HG03135 (cell line): ENCODE results near the gene POC1A.

ENCODE experiments used
- ATAC-seq: cut with Tn5 transposase; IDR thresholded peaks from one replicate; pipeline ENCODE4 v1.9.1; 2021; ENCODE audit warnings: mild to moderate bottlenecking, moderate library complexity; ENCODE audit not compliant: unreplicated experiment

Gene POC1A

DNA sequence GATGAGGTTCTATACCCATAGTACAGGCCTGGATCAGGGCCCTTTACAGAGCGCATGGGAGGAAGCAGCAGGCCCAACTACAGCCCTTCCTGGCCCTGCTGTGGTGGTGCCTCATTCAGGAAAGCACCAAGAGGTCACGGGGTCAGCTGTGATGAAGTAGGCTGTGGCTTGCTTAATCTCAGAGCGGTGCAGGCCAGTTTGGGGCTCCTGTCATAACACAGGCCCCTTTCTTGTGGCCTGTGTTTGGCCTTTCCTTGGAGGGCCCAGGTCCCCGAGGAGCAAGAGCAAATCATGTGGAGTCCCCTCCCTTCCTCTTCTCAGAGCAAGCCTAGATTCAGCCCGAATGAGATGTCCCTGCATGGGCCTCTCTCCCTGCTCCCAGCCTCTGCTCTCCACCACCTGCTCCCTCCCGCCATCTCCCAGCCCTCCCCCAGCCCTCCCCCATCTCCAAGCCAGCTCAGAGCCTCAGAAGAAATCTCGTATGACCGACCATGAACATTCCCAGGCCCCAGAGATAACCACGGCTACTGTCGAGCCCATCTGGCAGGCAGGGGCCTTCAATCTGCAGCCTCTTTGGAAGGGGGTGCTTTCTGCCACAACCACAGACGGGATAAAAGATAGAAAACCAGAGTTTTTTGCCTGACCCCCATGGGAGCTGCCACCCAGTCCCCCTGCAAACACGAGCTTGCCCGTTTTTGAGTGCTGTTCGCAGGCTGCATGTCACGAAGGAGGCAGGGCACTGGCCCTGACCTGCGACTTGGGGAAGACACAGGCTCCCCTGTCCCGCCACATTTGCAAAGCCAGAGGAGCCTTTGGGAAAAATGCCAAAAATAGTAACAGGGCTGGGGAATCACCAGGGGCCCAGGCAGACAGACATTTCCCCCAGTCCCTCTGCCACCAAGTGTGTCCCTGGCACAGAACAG, 65.5 kb downstream of the POC1A start:
- no peak for ATAC-seq

DNA sequence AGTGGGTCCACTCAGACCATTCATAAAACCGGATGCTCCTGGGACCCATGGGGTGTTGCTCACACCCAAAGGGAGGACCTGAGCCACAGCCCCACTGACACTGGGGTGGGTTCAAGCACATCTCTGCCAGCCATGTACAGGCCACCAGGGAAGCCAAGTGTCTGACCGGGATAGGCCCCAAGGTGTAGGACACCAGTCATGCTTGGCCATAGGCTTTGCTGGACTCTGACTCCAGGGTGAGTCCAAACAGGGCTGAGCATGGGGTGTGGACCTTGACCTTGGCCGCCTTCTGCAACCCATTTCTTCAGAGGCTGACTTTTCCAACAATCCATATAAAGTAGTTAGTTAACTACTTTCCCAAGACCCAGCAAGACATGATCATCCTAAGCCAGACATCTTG, 66.5 kb downstream of the POC1A start:
- ATAC-seq, result no peak

DNA sequence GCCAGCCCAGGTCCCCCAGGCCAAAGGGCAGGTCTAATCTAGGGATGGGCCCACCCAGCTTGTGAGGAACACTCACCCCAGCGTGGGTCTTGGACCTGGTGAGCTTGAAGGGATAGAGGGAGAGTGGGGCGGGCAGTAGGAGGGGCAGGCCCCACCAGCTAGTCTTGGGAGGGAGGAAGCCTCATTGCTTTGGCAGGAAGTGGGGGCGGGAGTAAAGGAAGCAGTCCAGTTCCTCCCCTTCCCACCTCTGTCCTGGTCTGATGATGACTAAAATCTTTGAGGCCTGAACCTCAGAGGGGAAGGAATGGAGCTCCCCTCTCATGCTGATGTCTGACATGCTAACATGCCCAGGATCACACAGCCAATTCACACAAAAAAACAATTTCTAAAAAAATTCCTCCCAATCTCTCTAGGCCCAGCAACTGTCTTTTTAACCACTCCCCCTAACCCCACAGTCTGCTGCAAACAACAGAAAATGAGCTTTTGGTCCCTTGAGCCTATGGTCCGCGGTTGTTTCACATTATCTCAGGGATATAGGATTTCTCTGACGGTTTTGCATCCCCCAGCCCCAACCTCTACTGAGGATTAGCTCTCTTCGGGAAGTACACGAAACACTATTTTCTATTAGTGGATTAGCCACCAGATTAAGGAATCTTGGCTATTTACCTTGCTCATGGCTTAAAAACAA, 67.1 kb downstream of the POC1A start:
- ATAC-seq, result no peak

DNA sequence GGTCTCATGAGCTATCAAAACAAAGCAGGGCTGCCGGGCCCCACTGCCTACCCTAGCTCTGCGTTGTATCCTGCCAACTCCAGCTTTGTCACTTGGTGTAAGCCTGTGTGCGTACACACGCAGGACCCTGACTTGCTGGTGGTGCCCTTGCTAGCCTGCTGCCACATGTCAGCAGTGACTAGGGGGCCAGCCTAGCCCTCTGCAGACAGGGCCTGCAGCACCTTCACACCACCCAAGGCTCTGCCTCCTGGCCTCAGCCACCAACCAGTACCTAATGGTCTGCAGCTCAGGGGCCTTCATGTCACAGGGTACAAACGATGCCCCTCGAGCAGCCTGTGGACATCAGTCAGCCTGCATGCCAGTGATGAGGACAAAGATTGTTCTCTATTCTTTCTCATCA, 67.8 kb downstream of the POC1A start:
- ATAC-seq, result no peak

DNA sequence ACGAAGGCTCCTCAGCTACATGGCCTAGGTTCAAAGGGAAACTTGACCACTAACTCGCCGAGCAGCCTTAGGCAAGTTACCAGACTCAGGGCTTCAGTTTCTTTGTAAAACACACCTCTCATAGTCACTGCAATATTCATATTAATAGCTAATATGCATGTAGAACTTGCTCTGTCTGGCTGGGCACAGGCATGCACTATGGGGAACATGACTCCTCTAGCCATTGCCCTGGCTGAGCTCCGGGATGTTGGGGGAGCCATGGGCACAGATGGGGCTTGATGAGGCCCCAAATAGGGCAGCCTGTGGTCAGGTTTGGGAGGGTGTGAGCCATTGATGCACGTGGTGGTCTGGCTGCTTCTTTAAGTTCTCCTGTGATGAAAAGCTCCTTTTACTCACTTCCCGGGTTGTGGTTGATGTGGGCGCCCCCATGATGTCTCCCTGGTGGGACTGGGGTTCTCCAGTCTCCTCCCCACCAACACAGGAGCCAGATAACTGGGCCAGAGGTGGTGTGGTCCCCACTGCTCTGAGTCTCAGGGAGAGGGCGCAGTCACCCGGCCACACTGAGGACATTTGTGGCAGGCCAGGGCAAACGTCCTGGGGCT, 68.4 kb downstream of the POC1A start:
- ATAC-seq, result no peak

DNA sequence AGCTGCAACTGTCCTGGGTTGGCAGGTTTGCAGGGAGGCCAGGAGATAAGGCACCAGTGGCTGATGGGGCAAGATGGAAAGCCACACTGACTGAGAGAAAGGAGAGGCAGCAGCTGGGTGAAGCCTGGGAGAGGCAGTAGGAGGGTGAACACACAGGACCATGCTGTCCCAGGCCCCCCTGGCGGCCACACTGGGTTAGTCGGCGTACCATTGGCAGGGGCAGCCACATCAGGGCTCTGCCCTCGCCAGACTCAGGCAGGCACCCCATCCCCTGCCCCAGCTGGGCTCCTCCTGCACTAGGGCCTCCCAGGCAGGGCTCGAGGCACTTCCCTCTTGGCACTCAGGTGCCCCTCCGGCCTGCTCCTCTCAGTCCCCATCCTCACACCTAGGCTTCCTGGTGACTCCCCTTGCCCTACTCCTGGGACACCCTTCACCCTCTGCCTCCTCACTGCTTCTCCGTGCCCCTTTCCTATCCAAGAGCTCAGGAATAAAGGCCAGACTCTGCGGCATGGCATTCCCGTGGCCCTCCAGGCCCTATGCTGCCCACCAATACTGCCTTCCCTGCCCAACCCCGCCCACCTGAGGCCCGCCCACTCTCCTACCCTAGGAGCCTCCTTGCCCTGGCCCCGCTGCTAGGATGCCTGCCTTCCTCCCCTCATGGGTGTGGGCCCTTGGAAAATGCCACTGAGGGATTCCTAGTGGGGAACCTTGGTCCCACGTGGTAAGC, 69.1 kb downstream of the POC1A start:
- ATAC-seq, result no peak

DNA sequence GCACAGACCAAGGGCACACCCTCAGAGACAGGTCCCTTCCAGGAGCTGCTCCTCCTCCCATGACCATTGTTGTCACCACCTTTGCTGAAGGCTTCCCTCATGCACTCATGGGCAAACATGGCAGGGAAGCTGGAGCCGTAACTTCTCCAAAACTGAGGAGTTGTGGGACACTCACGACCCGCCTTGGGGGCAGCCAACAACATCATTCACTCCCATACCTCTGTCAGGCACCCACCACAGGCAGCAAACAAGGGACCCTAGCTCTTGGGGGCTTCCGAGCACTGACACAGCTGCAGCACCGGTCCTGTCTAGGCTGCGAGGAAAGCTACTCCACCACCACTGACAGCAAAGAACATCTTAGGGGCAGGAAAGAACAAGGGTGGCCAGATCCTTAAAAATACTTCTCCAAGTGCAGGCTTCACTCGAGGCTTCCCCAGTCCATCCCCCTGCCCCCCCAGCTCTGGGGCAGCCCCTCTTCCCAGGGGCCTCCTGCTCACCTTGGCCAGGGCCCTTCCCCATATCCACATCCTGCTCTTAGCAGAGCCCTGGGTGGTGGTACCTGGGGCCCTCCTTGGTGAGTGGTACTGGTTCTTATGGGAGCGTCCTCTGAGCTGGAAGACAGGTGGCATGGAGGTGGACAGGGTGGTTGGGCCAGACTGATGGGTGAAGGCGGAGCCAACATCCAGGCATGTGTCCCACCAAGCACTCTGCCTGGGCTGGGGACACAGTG, 69.8 kb downstream of the POC1A start:
- ATAC-seq, result no peak

DNA sequence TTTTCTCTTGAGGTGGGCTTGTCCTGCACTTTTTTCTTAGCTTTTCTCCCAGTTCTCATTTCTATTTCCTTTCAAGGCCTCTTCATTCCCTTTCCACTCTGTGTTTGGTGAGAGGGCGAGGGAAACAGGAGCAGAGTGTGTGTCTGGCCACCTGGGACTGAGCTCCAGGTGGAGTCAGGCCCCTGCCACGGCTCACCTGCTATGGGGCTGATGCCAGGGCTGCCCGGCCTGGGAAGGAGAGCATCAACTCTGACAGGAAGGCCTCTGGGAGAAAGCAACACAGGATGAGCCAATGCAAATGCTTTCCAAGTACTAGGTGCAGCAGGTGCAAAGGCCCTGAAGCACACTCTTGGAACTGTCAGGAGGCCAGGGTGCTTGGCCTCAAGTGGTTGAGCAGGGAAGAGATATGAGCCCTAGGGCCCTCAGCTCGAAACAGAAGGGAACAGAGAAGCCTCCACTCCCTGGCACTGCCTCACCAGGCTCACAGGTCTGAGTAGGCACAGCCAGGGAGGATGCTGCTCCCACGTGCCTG, 70.6 kb downstream of the POC1A start:
- ATAC-seq, result no peak

DNA sequence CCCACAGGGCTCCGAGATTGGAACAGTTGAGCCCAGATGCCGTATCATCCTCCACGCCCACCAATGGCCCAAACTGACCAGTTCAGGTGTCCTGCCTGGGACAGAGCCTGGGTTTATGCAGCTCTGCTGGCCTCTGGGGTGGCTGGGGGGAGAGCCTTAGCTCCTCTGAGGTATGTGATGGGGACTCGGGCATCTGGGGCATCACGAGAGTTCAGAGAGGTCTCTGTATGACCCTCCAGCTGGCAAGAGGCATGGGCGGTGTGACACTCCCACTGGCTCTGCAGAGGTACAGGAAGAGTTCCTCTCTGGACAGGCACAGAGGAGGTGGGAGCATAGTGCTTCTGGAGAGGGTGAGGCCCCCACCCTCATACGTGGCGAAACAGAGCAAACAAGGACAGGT, 71.3 kb downstream of the POC1A start:
- ATAC-seq, result no peak

DNA sequence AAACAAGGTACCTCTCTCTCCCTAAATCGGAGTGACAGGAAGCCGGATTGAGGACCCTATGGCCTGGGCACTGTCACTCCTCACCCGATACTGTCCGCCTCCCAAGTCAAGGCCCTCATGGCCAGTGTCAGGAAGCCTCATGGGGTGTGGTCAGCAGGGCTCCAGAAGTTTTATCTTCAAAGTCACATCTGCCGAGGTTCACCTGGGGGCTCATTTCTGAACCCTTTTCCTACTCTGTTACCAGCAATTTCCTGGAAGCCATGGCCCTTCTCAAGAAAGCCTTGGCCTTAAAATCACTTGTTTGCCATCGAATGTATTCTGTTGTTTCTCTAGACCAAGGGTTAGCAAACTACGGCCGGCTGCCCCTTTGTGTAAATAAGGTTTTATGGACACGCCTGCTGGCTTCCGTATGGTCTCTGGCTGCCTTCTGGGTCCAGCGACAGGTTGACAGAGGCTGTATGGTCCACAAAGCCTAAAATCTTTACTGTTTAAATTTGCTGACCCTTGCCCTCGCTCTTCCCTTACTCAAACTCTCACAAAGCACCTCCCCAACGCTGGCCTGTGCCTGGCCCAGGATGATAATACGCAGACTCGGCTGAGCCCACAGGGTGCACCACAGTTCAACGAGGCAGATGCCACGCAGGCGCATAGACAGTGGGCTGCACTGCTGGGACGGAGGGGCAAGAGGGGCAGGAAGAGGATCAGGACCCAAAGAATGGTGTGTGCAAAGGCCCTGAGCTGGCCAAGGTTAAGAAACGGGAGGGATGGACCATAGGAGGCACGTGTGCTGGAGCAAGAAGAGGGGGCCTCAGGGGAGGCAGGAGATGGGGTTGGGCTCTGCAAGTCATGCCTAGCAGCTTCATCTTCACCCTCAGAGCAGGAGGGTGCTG, 73.1 kb downstream of the POC1A start:
- ATAC-seq, result no peak

DNA sequence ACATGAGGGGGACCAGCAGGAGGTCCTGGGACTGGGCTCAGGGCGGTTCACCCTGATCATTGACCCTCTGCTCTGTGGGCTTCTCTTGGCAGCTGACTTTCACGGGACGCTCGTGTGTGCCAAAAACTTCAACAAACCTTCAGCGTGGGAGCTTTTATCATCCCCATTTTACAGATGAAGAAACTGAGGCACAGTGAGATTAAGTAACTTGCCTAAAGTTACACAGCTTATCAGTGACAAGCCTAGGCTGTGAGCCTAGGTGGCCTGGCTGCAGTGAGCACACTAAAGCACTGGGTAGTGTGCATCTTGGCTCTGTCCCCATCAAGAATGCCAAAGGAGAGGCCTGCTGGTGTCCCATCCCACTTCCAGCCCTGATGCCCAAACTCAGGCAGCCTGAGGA, 74.3 kb downstream of the POC1A start:
- no peak for ATAC-seq

DNA sequence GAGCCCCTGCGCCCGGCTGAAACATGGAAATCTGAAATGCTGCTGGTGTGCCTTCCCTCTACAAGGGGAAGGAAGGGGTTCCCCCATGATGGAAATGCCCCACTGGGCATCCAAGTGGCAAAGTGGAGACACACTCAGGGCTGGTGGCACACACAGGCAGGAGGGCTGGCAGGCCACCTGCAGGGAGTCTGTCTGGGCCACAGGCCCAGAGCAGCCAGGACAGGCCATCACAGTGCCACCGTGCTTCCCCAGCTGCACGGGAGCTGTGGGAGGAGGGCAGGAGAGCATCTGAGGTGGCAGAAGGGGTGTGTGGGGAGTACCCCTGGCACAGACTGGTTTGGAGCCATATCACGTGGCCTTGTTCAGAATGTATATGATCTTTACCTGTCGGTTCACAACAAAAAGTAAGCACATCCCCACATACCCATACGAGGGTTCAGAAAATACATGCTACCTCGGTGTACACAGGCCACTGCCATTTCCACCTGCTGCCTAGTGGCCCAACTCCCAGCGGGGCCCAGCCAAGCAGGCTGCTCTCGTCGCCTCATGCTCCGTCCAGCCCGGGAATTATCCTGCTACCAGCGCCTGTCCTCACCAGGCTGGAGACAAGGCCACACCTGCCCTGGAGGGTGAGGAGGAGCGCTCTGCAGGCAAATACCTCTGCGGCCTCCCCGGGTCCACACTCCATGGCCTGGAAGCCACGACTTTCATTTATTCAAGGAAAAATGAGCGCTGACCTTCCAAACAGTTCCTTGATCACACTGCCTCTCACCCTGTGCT, 75.3 kb downstream of the POC1A start:
- ATAC-seq, result no peak

DNA sequence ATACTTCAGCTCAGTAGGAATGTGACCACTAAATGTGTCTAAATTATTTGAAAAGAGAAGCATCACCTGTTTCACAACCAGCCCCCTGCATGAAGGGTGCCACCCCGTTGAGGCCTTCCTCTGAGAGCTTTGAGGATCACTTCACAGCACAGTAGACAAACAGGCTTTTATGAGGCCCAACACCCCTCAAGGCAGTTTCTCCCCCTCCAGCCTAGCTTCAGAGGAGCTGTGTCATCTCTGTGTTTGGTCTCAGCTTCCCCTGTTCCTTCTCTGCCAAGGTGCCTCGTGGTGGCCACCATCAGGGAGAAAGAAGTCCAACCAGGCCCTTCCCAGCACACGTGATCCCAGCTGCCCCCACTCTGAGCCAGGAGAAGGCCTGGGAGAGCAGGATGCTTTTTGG, 76.3 kb downstream of the POC1A start:
- no peak for ATAC-seq

DNA sequence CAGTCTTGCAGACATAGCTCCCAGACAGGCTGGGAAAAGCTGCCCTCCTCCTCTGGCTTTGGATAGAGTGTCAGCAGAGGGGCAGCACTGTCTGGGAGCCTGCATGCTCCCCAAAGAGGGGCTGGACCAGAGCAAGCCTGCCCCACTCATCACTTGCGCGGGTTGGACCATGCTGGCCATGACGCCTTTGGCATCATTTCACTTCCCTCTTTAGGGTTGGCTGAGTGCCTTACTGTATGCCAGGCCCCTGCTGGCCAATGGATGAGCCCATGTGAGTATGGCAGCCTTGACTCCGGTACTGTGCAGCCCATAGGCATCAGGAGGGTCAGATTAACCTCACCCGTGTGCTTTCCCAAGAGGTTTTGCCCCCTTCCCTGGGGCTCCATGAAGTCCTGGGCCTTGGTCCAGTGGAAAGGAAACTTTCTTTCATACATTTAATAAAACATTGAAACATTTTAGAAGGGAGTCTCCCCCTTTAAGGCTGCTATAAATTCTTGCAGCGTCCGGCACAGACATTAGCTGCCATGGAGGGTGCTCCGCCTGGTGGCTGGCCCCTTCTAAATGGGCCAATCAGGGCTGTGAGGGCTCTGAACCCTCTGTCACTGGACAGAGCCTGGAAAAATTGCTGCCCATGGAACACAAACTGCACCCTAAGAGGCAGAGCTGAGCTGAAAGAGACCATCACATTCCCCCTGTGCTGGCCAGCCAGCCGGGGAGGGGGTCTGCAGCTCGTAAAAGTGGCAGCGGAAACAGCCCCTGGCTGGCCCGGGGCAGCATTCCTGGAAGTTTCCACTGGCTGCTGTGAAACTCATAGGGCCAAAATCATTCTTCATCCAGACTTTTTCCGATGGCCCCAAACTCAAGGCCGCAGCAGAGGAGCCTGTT, 77.1 kb downstream of the POC1A start:
- ATAC-seq, result no peak

DNA sequence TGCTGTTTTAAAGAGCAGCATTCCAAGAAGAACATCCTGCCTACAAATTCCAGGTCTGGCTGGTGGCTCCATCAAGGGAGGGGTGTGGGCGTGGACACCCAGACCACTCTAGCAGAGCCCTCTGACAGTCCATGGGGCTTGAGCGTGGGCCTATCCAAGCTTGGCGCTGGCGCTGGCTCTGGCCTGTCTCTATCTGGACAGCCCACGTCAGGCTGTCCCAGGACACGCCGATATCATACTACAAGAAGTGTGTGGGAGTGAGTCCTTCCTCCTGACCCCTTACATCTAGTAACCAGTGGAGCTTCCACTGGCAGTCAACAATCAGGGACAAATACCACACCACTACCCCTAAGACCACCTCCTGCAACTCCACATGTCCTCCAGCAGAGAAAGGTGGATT, 80.7 kb downstream of the POC1A start:
- no peak for ATAC-seq

DNA sequence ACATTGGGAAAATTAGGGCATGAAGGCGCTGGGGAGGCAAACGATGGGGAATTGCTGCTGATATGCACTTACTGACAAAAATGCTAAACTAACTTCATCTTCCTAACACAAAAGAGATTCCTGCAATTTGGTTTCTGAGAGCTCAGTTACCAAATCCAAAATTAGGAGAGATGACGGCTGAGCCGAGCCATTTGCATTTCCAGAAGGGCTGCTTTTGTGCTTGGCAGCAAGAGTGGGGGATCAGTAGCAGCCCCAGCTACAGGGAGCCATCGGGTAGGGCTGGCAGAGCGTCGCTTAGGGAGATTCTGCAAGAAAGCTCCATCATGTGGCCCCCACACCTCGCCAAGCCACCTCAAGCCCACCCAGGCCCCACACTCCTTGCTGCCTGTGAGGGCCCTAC, 81.8 kb downstream of the POC1A start:
- no peak for ATAC-seq

DNA sequence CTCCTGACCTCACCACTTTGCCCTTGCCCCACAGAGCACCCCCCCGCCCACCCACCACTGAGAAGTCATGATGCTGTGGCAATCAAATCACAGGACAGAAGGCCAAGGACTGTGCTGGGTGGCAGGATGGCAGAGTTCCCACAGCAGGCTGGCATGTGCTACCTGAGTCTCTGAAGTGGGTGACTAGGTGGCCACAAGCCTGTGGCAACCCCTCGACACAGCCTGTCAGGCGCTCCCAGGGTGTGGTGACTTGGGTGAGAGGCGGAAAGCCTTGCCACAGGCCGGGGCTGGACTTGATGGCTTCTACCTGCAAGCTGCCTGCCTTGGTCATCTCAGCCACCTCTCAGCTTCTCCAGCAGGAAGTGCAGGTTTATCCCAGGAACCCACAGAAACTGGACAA, 82.2 kb downstream of the POC1A start:
- no peak for ATAC-seq
